ENCODE data around the gene KCNK15. TPM values are rescaled to one million over a fixed set of nuclear protein-coding genes. Genes with fewer than 3 reads are reported as not detected.
A peak's percentile ranks its signal among the peaks of the same experiment; 100 is the strongest.

KCNK15 gene
- total RNA-seq, 1 donor from 2014 or later, result 0.21 TPM

GRCh38 chr20:44721785-44722054 is 23.9 kb upstream of the KCNK15 start:
- no peak overlapping the region for H3K4me3 Mint-ChIP-seq
- no peak overlapping the region for H3K4me2 ChIP-seq

GRCh38 chr20:44722990-44723389 is 22.7 kb upstream of the KCNK15 start:
- Histone ChIP-seq H3K27ac (no peak overlapping the region), H4K20me1 (ENCODE audit: low read depth) (no peaks in the 10 kb centered on the region), H3K9ac (no peak overlapping the region), H3K27me3 (no peaks in the 10 kb centered on the region), H3F3A (ENCODE audit: low read depth) (no peaks in the 10 kb centered on the region), H3K4me1 (no peaks in the 10 kb centered on the region), H3K4me2 (no peak overlapping the region), H3K9me3 (ENCODE audit: low read depth) (no peaks in the 10 kb centered on the region), H3K79me2 (ENCODE audit: low read depth) (no peaks in the 10 kb centered on the region), H3K36me3 (no peaks in the 10 kb centered on the region), H3K4me3 (no peak overlapping the region), H2AFZ (replicated peaks) (no peak overlapping the region)
- Mint-ChIP-seq H3K27me3 (ENCODE audit: insufficient read depth, low read depth) (peaks cover 7% of the 10 kb centered on the region), H3K4me3 (no peak overlapping the region), H3K9me3 (no peaks in the 10 kb centered on the region), H3K27ac (peak overlapping the region; percentile 40), H3K4me1 (peaks cover 10% of the 10 kb centered on the region), H3K36me3 (no peaks in the 10 kb centered on the region)
- no peak for DNase-seq (ENCODE audit: low spot score)
- TF ChIP-seq CTCF (IDR thresholded peaks at IDR 0.05), result no peak
- no peak for TF ChIP-seq EZH2 (IDR thresholded peaks at IDR 0.05)
- no peak for TF ChIP-seq EZH2phosphoT487 (IDR thresholded peaks at IDR 0.05)

More at GRCh38 chr20:44721785-44722054, 23.9 kb upstream of the KCNK15 start:
- Histone ChIP-seq H3K9me3 (ENCODE audit: low read depth) (no peaks in the 10 kb centered on the region), H3K36me3 (no peaks in the 10 kb centered on the region), H3K9ac (no peak overlapping the region), H3K27me3 (no peaks in the 10 kb centered on the region), H3F3A (ENCODE audit: low read depth) (no peaks in the 10 kb centered on the region), H2AFZ (replicated peaks) (no peak overlapping the region), H3K79me2 (ENCODE audit: low read depth) (no peaks in the 10 kb centered on the region), H3K4me3 (no peak overlapping the region), H3K27ac (no peak overlapping the region), H4K20me1 (ENCODE audit: low read depth) (no peaks in the 10 kb centered on the region), H3K4me1 (no peaks in the 10 kb centered on the region)
- H3K4me1 Mint-ChIP-seq, result peaks cover 8% of the 10 kb centered on the region
- DNase-seq (ENCODE audit: low spot score), result no peak
- no peaks in the 10 kb centered on the region for H3K9me3 Mint-ChIP-seq
- no peaks in the 10 kb centered on the region for H3K36me3 Mint-ChIP-seq
- no peak overlapping the region for H3K27ac Mint-ChIP-seq
- no peak for TF ChIP-seq EZH2phosphoT487 (IDR thresholded peaks at IDR 0.05)
- no peak for TF ChIP-seq EZH2 (IDR thresholded peaks at IDR 0.05)
- no peak for TF ChIP-seq CTCF (IDR thresholded peaks at IDR 0.05)
- peaks cover 7% of the 10 kb centered on the region for H3K27me3 Mint-ChIP-seq (ENCODE audit: insufficient read depth, low read depth)

GRCh38 chr20:44723391-44723790 is 22.3 kb upstream of the KCNK15 start:
- Histone ChIP-seq H4K20me1 (ENCODE audit: low read depth) (no peaks in the 10 kb centered on the region), H3K9me3 (ENCODE audit: low read depth) (no peaks in the 10 kb centered on the region), H3K36me3 (no peaks in the 10 kb centered on the region), H2AFZ (replicated peaks) (no peak overlapping the region), H3K27me3 (no peaks in the 10 kb centered on the region), H3K4me3 (no peak overlapping the region), H3K4me2 (no peak overlapping the region), H3K27ac (no peak overlapping the region), H3F3A (ENCODE audit: low read depth) (no peaks in the 10 kb centered on the region), H3K9ac (no peak overlapping the region), H3K4me1 (no peaks in the 10 kb centered on the region), H3K79me2 (ENCODE audit: low read depth) (no peaks in the 10 kb centered on the region)
- DNase-seq (ENCODE audit: low spot score), result no peak
- Mint-ChIP-seq H3K36me3 (no peaks in the 10 kb centered on the region), H3K4me1 (peaks cover 10% of the 10 kb centered on the region), H3K27ac (no peak overlapping the region), H3K27me3 (ENCODE audit: insufficient read depth, low read depth) (peaks cover 7% of the 10 kb centered on the region), H3K9me3 (no peaks in the 10 kb centered on the region), H3K4me3 (no peak overlapping the region)
- TF ChIP-seq EZH2 (IDR thresholded peaks at IDR 0.05), result no peak
- no peak for TF ChIP-seq CTCF (IDR thresholded peaks at IDR 0.05)
- TF ChIP-seq EZH2phosphoT487 (IDR thresholded peaks at IDR 0.05), result no peak

Measured in neural progenitor cell (in vitro differentiated cells).